CD4-positive, alpha-beta T cell (primary cell): ENCODE measurements around the gene OTUB1. TPM values are rescaled to one million over a fixed set of nuclear protein-coding genes. Genes with fewer than 3 reads are reported as not detected.

Experiments used
- ATAC-seq: fragments of 200-7000 bp; cut with Tn5 transposase; one replicate; pipeline ENCODE4 v1.10.0; 2022; ENCODE audit warnings: mild to moderate bottlenecking; ENCODE audit not compliant: poor library complexity
- CTCF ChIA-PET: fragments of 350-600 bp; sonication (Branson Sonifier 250); formaldehyde crosslinking; loops from one replicate; lab custom pipeline; 2021; ENCODE audit warnings: antibody characterized with exemption, inconsistent platforms; lab: Charles Lee
- POLR2A ChIA-PET: fragments of 350-600 bp; sonication (Branson Sonifier 250); formaldehyde crosslinking; loops from one replicate; lab custom pipeline; 2021; ENCODE audit warnings: antibody characterized with exemption, inconsistent platforms; lab: Charles Lee
- DNase-seq, 14 experiments: peaks; one replicate each; pipeline ENCODE4 v3.0.0-alpha.2; 2013 to 2020; ENCODE audit warnings: mixed read lengths in 2 of 14
- H3K27ac ChIP-seq, 2 donors: one replicate each; pipeline versions ENCODE4 v1.5.1 to v1.7.0; 2013; ENCODE audit warnings: low read length in 2 of 2, low read depth in 1 of 2, mild to moderate bottlenecking in 1 of 2
- H3K27me3 ChIP-seq, 2 experiments: 1 replicate in 1 of 2; 2 replicates in 1 of 2; pipeline versions ENCODE4 v1.6.1 to v1.7.0; 2013; ENCODE audit warnings: low read length in 2 of 2, control low read depth in 1 of 2, mild to moderate bottlenecking in 1 of 2, moderate library complexity in 1 of 2; ENCODE audit not compliant: insufficient read depth in 2 of 2, control insufficient read depth in 1 of 2
- H3K36me3 ChIP-seq: one replicate; pipeline ENCODE4 v1.6.1; 2013; ENCODE audit warnings: low read length, control low read depth; ENCODE audit not compliant: insufficient read depth
- H3K4me1 ChIP-seq: one replicate; pipeline ENCODE4 v1.6.1; 2013; ENCODE audit warnings: low read length, control low read depth; ENCODE audit not compliant: insufficient read depth
- H3K4me3 ChIP-seq: one replicate; pipeline ENCODE4 v1.5.1; 2013; ENCODE audit warnings: mild to moderate bottlenecking, low read length, moderate library complexity
- H3K9me3 ChIP-seq, 2 experiments: 1 replicate in 1 of 2; 2 replicates in 1 of 2; pipeline versions ENCODE4 v1.6.1 to v1.7.0; 2013; ENCODE audit warnings: low read length in 2 of 2, mild to moderate bottlenecking in 2 of 2, control low read depth in 1 of 2, moderate library complexity in 1 of 2; ENCODE audit not compliant: control insufficient read depth in 1 of 2, insufficient read depth in 1 of 2
- H3K27ac Mint-ChIP-seq: one replicate; pipeline ENCODE4 v1.8.0; 2020; ENCODE audit warnings: mixed read lengths
- H3K27me3 Mint-ChIP-seq: one replicate; pipeline ENCODE4 v1.8.0; 2021; ENCODE audit warnings: mixed read lengths
- H3K36me3 Mint-ChIP-seq: one replicate; pipeline ENCODE4 v1.8.0; 2021; ENCODE audit warnings: low read depth, mixed read lengths
- H3K4me1 Mint-ChIP-seq: one replicate; pipeline ENCODE4 v1.8.0; 2021; ENCODE audit warnings: low read depth, mixed read lengths
- H3K4me3 Mint-ChIP-seq: one replicate; pipeline ENCODE4 v1.8.0; 2020; ENCODE audit warnings: mild to moderate bottlenecking, mixed read lengths
- H3K9me3 Mint-ChIP-seq: one replicate; pipeline ENCODE4 v1.8.0; 2020; ENCODE audit warnings: mixed read lengths
- CTCF ChIP-seq: fragments of 200-600 bp; IDR thresholded peaks from one replicate; pipeline ENCODE4 v1.8.0; 2022; ENCODE audit warnings: antibody characterized with exemption, mild to moderate bottlenecking
- intact Hi-C, 2 experiments: fragments of 100-400 bp; cut with DNase I in 1 of 2; cut with micrococcal nuclease in 1 of 2; formaldehyde crosslinking; loops; one replicate each; pipeline versions ENCODE4 v1.15.1 to v1.9.0; 2023 to 2025; cut with DNase I, micrococcal nuclease
- total RNA-seq, 174 experiments: library from RNA in 2 of 174; stranded (reverse) in 2 of 174; gene quantifications; one replicate each; pipeline ENCODE4 v1.2.3 and lab custom pipeline; 2021 to 2026

OTUB1 gene
- total RNA-seq, 2 experiments from 2014 or later = 57.5 to 60.0 TPM

GRCh38 chr11:64000740-64001483, 14.7 kb downstream of the OTUB1 start:
- Histone ChIP-seq H3K4me3 (peak overlapping the region; percentile 41), H3K9me3 (peaks cover 0 to 4% of the 10 kb centered on the region in 2 experiments), H3K36me3 (peaks cover 22% of the 10 kb centered on the region), H3K4me1 (peaks cover 28% of the 10 kb centered on the region), H3K27me3 (peaks cover 0 to 3% of the 10 kb centered on the region in 2 experiments), H3K27ac (no peak overlapping the region)
- Mint-ChIP-seq H3K27me3 (no peaks in the 10 kb centered on the region), H3K36me3 (peaks cover 27% of the 10 kb centered on the region), H3K27ac (no peak overlapping the region), H3K9me3 (no peaks in the 10 kb centered on the region), H3K4me3 (peak overlapping the region; percentile 67), H3K4me1 (peaks cover 9% of the 10 kb centered on the region)
- CTCF ChIA-PET = interaction anchor here (0.6 to 2.4 kb wide), 13 partner anchors 10 to 271 kb away, joined by 3 to 15 read pairs (median 5); partner anchors contain the start of gene OTUB1
- DNase-seq = no peak
- TF ChIP-seq CTCF = no peak
- POLR2A ChIA-PET = interaction anchor here (1.0 to 3.0 kb wide), 7 partner anchors 10 to 240 kb away, joined by 3 to 13 read pairs (median 3); partner anchors contain the start of genes COX8A, OTUB1 and STIP1
- intact Hi-C loops = loop anchor here (1.0 kb wide), 2 partner anchors 147 to 152 kb away; no protein-coding TSS in a partner anchor
- ATAC-seq = no peak

- peaks cover 9% of the 10 kb centered on the region for H3K4me1 Mint-ChIP-seq
These were observed 15.5 kb downstream of the OTUB1 start for GRCh38 chr11:64001484-64002420.

More at GRCh38 chr11:64001484-64002420, 15.5 kb downstream of the OTUB1 start:
- no peak overlapping the region for H3K27ac ChIP-seq
- ATAC-seq (no peak), DNase-seq (no peak)
- H3K36me3 ChIP-seq = peaks cover 14% of the 10 kb centered on the region
- H3K27me3 ChIP-seq = peaks cover 5 to 6% of the 10 kb centered on the region in 2 experiments
- POLR2A ChIA-PET = interaction anchor here (2.2 to 3.0 kb wide), 3 partner anchors 16 to 184 kb away, joined by 10 to 13 read pairs (median 13); partner anchors contain the start of genes COX8A, OTUB1 and STIP1
- Mint-ChIP-seq H3K4me3 (peak overlapping the region; percentile 67), H3K9me3 (no peaks in the 10 kb centered on the region), H3K27me3 (peaks cover 4% of the 10 kb centered on the region), H3K27ac (no peak overlapping the region), H3K36me3 (peaks cover 18% of the 10 kb centered on the region)
- no peak overlapping the region for H3K4me3 ChIP-seq
- CTCF ChIA-PET = interaction anchor here (0.6 to 2.4 kb wide), 6 partner anchors 11 to 202 kb away, joined by 3 to 15 read pairs (median 5); no protein-coding TSS in a partner anchor
- peaks cover 0 to 7% of the 10 kb centered on the region in 2 experiments for H3K9me3 ChIP-seq
- H3K4me1 ChIP-seq = peaks cover 29% of the 10 kb centered on the region
- intact Hi-C loops = no loop called here
- no peak for TF ChIP-seq CTCF
